GM19395 (cell line): ENCODE results near the gene CEP78.

ENCODE experiments used
- ATAC-seq: cut with Tn5 transposase; IDR thresholded peaks from one replicate; pipeline ENCODE4 v1.9.1; 2021; ENCODE audit warnings: mild to moderate bottlenecking, moderate library complexity; ENCODE audit not compliant: unreplicated experiment

CEP78 gene

GRCh38 chr9:78303377-78304062 lies 67.6 kb downstream of the CEP78 start:
- ATAC-seq, result no peak

- no peak for ATAC-seq
Observed at GRCh38 chr9:78304357-78304756, 68.5 kb downstream of the CEP78 start.

GRCh38 chr9:78306222-78307076 lies 70.6 kb downstream of the CEP78 start:
- no peak for ATAC-seq

- no peak for ATAC-seq
Observed at GRCh38 chr9:78307360-78307759, 71.5 kb downstream of the CEP78 start.

GRCh38 chr9:78309066-78309465 lies 73.2 kb downstream of the CEP78 start:
- ATAC-seq, result no peak

GRCh38 chr9:78311075-78311474 lies 75.2 kb downstream of the CEP78 start:
- no peak for ATAC-seq

GRCh38 chr9:78311886-78312524 lies 76.1 kb downstream of the CEP78 start:
- no peak for ATAC-seq

GRCh38 chr9:78314550-78314949 lies 78.7 kb downstream of the CEP78 start:
- no peak for ATAC-seq

- ATAC-seq, result no peak
Observed at GRCh38 chr9:78314953-78315870, 79.3 kb downstream of the CEP78 start.

GRCh38 chr9:78316166-78316892 lies 80.5 kb downstream of the CEP78 start:
- ATAC-seq, result no peak

- ATAC-seq, result no peak
Observed at GRCh38 chr9:78319197-78320029, 83.5 kb downstream of the CEP78 start.

GRCh38 chr9:78320030-78320693 lies 84.3 kb downstream of the CEP78 start:
- ATAC-seq, result no peak

- ATAC-seq, result no peak
Observed at GRCh38 chr9:78320875-78321496, 85.1 kb downstream of the CEP78 start.

GRCh38 chr9:78321505-78321904 lies 85.6 kb downstream of the CEP78 start:
- ATAC-seq, result no peak

- ATAC-seq, result no peak
Observed at GRCh38 chr9:78324068-78324650, 88.3 kb downstream of the CEP78 start.

- ATAC-seq, result no peak
Observed at GRCh38 chr9:78324682-78325081, 88.8 kb downstream of the CEP78 start.

- ATAC-seq, result no peak
Observed at GRCh38 chr9:78325343-78325742, 89.5 kb downstream of the CEP78 start.

GRCh38 chr9:78325846-78326360 lies 90.0 kb downstream of the CEP78 start:
- ATAC-seq, result no peak
